GM23248 (cell line): ENCODE data around the gene SLX4IP.

Experiments used
- EZH2 ChIP-seq: fragments of 200-600 bp; sonication (generic); IDR thresholded peaks from 2 replicates; pipeline ENCODE4 v1.6.1; 2018; ENCODE audit warnings: antibody characterized with exemption, mild to moderate bottlenecking; ENCODE audit not compliant: insufficient read depth, poor library complexity, severe bottlenecking
- EZH2phosphoT487 ChIP-seq: fragments of 200-600 bp; sonication (generic); IDR thresholded peaks from 2 replicates; pipeline ENCODE4 v1.6.1; 2018; ENCODE audit warnings: antibody characterized with exemption, moderate library complexity, mild to moderate bottlenecking, low read depth; ENCODE audit not compliant: insufficient read depth

DNA sequence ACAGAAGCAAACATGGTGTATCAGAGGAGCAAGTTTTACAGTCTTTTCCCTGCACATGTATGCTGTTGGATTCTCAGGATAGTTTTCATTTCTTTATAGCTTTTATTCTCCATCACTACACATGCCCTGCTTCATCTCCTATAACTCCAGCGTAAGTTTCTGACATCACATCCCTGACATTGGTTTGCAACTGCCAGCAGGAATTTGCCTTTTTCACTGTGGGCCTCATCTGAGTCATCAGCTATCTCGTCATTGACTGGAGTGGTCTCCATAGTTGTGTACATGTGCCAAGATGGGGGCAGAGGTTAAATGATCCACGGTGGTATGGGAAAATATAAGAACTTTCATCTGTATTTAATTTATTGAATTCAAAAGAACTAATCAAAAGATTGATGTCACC is 96.7 kb downstream of the SLX4IP start:
- no peak for TF ChIP-seq EZH2phosphoT487
- no peak for TF ChIP-seq EZH2
